NCI-H446 treated with DMSO at 0.1 percent for 48 hours (cell line): ENCODE results near the gene ZDHHC24.

Experiments used
- DNase-seq: peaks from one replicate; lab custom pipeline; 2025; lab: John Stamatoyannopoulos, UW

The ZDHHC24 gene

GRCh38 chr11:66564984-66565383 lies 19.1 kb upstream of the ZDHHC24 start:
- DNase-seq = no peak

- no peak for DNase-seq
Observed at GRCh38 chr11:66564538-66564937, 18.7 kb upstream of the ZDHHC24 start.

- DNase-seq = no peak
Observed at GRCh38 chr11:66563832-66564231, 18.0 kb upstream of the ZDHHC24 start.

- DNase-seq = no peak
Observed at GRCh38 chr11:66562907-66563583, 17.2 kb upstream of the ZDHHC24 start.

GRCh38 chr11:66562275-66562674 lies 16.4 kb upstream of the ZDHHC24 start:
- no peak for DNase-seq

- DNase-seq = no peak
Observed at GRCh38 chr11:66561975-66562248, 16.1 kb upstream of the ZDHHC24 start.

GRCh38 chr11:66561178-66561974 lies 15.5 kb upstream of the ZDHHC24 start:
- DNase-seq = no peak

GRCh38 chr11:66559866-66560676 lies 14.2 kb upstream of the ZDHHC24 start:
- no peak for DNase-seq

GRCh38 chr11:66559142-66559865 lies 13.5 kb upstream of the ZDHHC24 start:
- no peak for DNase-seq

GRCh38 chr11:66557733-66558326 lies 12.0 kb upstream of the ZDHHC24 start:
- DNase-seq = no peak

- no peak for DNase-seq
Observed at GRCh38 chr11:66556086-66556485, 10.2 kb upstream of the ZDHHC24 start.

GRCh38 chr11:66555416-66555815 lies 9.6 kb upstream of the ZDHHC24 start:
- no peak for DNase-seq

- DNase-seq = no peak
Observed at GRCh38 chr11:66554602-66555001, 8.8 kb upstream of the ZDHHC24 start.

GRCh38 chr11:66550887-66551286 lies 5.0 kb upstream of the ZDHHC24 start:
- no peak for DNase-seq

GRCh38 chr11:66549696-66550095 lies 3.8 kb upstream of the ZDHHC24 start:
- DNase-seq = no peak

- no peak for DNase-seq
Observed at GRCh38 chr11:66548774-66549630, 3.2 kb upstream of the ZDHHC24 start.

GRCh38 chr11:66548041-66548440 lies 2.2 kb upstream of the ZDHHC24 start:
- DNase-seq = no peak

GRCh38 chr11:66547662-66548009 lies 1.8 kb upstream of the ZDHHC24 start:
- no peak for DNase-seq

GRCh38 chr11:66546966-66547661 lies 1.3 kb upstream of the ZDHHC24 start:
- DNase-seq = no peak

GRCh38 chr11:66546368-66546965 lies 619 bp upstream of the ZDHHC24 start, which contains the start of gene ACTN3:
Gene ACTN3 (plus strand): TSS chr11:66546903. CDS start chr11:66546938, 35 bp downstream.
- DNase-seq = no peak
